SW 1271 (cell line): ENCODE measurements around the gene LRRC41.
"Not testable (repeated sequence)": the region's sequence is repeated elsewhere in the genome, so short reads cannot be mapped to it uniquely, and the experiment has no call there.

Experiments
- DNase-seq, 2 experiments: peaks; one replicate each; lab custom pipeline; 2025; lab: John Stamatoyannopoulos, UW

The LRRC41 gene

DNA sequence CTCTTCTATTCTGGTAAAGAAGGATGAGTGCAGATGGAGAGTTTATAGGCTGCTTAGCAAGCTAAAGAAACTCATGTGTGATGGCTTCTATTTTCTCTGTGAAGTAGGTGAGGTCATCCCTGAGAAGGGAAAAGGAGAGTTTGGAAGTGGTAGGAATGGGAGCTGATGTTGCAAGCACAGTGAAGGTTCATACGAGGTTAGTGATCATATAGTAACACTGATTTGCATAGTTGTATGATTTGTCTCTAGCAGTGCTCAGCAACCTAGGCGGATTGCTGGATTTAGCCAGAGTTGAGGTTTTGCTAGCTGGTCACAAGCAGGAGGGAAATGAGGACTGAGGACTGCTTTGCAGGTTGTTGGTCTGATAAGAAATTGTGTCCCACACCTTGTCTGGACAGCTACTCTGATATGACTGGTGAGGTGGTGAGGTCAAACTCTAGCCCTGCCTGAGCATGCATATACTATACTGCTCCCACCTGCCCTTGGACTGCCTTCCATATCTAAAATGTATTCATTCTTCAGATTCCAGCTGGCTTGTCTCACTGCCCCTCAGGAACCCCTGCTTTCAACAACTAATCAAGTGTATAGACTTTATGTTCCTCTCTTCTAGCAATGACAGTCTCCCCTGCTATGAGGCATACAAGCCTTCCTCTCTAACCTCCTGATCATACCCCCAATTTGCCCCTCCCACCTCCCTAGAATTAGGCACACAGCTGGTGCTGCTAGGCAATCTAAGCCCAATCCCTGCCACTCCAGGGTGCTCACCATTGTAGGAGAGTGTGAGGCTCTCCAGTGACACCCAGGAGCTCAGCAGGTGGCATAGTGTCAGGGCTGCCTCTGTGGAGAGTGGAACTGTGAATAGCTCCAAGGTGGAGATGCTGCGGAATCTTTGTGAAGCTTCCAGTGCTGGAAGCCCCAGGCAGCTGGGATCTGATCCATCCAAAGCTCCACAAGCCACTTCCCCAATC, 18.5 kb downstream of the LRRC41 start:
- DNase-seq = no peak

DNA sequence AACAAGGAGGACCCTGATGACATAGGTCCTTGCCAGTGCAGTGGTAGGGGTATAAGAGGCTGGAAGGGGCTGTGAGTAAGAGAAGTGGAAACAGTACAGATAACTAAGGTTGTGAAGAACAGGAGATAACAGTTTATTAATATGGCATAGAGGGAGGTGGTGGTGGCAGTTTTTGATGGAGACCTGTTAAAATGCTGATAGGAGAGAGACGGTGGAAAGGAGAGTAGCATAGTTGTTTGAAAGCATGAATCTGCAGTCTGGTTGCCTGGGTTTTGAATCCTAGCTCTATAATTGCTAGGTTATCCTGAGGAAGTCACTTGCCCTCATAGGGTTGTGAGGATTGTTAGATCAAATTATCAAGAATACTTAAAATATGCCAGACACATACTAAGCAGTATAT, 19.4 kb downstream of the LRRC41 start:
- no peak for DNase-seq

DNA sequence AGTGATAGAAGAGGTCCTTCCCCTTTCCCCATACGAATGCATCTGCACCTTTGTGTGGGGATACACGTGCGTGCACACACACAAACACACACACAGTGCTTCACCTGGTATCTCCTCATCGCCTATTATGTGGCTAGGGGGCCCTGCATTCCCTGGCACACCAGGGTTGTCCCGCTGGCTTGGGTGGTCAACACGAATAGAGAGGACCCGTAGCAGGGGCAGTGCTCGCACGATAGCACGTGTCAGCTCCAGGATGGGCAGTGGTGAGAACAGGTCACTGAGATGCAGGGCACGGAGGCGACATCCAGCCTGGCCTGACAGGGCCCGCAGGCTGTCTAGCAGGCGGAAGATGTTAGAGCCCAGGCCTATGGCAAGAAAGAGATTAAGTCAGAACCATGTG, 22.4 kb downstream of the LRRC41 start:
- DNase-seq = no peak

- no peak for DNase-seq
Observed at GRCh38 chr1:46280092-46280491, 23.3 kb downstream of the LRRC41 start.

DNA sequence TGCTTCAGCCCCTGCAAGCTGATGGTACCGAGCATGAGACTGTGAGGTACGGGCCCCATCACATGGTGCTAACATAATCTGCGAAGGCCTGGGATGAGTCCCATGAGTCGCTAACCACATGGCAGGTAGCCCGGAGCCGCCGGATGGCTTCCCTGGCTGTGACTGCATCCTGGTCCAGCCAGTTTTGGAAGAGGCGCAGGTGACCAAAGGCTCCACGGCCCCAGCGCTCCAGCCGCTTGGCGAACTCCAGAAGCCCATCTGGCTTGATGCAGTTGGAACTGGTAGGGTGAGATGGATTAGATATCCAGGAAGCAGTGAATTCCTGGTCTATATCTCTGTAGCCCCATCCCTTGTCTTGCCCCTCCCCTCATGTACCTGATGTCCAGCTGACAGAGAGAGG, 24.6 kb downstream of the LRRC41 start:
- DNase-seq = no peak

DNA sequence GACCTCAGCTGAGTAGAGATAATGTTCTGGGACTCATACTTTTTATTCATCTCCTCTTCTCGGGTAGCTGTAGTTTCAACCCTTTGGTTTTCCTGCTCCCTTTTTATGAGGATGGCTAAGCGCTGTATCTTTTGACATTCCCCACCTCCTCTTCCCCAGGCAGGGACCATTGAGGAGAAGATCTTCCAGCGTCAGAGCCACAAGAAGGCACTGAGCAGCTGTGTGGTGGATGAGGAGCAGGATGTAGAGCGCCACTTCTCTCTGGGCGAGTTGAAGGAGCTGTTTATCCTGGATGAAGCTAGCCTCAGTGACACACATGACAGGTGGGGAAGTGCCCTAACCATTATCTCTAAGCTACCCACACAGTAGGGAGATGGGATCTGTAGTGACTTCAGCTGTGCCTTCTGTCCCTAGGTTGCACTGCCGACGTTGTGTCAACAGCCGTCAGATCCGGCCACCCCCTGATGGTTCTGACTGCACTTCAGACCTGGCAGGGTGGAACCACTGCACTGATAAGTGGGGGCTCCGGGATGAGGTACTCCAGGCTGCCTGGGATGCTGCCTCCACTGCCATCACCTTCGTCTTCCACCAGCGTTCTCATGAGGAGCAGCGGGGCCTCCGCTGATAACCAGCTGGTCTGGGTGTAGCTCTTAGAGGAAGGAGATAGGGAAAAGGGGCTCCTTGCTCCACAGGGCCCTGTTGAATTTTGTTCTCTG, 25.6 kb downstream of the LRRC41 start:
- no peak for DNase-seq

- no peak for DNase-seq
Observed at GRCh38 chr1:46275030-46275337, 28.4 kb downstream of the LRRC41 start.

DNA sequence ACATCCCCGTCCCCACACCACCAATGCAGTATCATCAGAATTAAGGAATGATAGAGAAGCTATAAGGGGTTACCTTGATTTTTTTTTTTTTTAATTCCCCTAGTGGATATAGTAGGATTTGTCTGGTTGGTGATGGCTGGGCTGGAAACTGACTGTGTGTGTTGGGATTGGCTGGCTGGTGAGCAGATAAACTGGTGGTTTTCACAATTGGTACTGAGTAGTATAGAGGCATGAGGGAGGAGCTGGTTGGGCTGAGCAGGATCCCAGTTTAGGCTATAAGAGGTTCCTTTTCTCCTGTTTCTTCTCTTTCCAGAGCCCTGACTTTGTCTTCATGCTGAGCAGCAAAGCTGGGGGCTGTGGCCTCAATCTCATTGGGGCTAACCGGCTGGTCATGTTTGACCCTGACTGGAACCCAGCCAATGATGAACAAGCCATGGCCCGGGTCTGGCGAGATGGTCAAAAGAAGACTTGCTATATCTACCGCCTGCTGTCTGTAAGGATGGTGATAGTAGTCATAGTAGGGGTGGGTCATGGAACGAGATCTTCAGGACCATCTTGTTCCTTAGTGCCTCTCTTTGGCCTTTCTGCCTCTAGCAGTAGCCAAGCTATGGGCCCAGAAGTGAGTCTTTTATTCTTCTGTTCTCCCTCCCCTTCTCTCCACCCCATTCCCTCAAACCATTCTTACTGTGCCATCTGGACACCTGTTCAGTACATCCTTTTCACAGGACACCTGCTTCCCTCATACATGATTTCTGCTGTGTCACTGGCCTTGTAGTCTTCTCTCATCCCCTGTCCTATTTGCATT, 29.0 kb downstream of the LRRC41 start:
- DNase-seq = no peak

GRCh38 chr1:46268578-46268977, 34.8 kb downstream of the LRRC41 start:
- DNase-seq = no peak

- no peak for DNase-seq
Observed at GRCh38 chr1:46263146-46263545, 40.3 kb downstream of the LRRC41 start.

DNA sequence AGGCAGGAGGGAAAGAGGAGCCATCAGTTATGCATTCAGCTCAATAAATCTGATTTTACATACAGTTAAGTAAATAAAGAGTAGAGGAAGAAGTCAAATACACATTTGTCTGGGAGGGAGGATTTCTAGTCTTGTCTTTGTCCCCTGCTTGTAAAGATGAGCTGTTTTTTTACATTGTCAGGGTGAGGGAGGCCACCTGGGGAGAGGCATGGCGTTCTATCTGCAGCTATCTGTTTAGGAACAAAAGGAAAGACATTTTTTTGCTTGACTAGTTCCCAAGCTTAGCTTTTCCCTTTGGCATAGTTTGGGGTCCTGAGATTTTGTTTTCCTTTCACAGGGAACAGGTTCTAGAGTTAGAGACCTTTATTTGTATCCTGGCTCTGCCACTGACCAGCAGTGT, 40.9 kb downstream of the LRRC41 start:
- DNase-seq = no peak

- no peak for DNase-seq
Observed at GRCh38 chr1:46256523-46256922, 46.9 kb downstream of the LRRC41 start.

DNA sequence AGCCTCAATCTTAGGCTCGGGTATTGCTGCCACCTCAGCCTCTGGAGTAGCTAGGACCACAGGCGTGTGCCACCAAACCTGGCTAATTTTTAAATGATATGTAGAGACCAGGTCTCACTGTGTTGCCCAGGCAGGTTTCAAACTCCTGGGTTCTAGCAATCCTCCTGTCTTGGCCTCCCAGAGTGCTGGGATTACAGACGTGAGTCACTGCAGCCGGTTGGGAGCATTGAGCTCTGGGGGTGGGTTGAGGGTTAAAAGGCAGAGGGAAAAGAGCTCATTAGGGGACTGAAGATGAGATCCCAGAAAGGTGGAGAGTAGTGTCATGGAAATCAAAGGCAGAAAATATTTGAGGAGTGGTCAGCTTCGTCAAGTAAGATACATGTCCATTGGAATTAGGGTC, 48.7 kb downstream of the LRRC41 start:
- no peak for DNase-seq

DNA sequence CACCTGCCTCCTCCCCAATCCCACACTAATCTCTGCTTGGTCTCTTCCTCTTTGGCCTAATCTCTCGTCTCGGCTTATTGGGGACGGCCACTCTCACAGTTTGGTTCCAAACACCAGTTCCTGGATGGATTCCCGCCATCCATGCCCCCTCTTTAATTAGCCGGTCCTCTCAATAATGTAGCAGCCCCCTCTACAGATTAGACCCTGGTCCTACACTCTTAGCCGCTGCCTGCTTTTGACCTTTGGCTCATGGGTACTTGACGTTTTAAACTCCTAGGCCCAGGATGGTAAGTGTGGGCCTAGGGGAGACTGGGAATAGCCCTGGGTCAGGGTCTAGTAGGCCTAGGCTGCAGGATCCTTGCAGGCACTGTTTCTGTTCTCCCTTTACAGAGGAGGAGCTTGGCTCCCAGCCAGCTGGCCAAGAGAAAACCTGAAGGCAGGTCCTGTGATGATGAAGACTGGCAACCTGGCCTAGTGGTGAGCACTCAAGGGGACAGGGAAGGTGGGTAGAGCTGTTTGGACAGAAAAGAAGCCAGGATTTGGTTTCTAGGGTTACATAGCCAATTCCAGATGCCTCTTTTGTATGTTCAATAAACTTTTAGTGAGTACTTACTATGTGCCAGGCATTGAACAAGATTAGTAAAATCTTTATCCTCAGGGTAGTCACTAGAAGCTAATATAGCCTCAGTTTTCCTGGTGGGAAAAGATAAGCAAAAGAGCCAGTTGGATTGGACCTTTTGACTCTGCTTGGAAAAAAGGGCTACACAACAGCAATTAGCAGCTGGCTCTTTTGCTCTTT, 55.1 kb downstream of the LRRC41 start:
- peak in 1 of 2 experiments; percentile 23 for DNase-seq

DNA sequence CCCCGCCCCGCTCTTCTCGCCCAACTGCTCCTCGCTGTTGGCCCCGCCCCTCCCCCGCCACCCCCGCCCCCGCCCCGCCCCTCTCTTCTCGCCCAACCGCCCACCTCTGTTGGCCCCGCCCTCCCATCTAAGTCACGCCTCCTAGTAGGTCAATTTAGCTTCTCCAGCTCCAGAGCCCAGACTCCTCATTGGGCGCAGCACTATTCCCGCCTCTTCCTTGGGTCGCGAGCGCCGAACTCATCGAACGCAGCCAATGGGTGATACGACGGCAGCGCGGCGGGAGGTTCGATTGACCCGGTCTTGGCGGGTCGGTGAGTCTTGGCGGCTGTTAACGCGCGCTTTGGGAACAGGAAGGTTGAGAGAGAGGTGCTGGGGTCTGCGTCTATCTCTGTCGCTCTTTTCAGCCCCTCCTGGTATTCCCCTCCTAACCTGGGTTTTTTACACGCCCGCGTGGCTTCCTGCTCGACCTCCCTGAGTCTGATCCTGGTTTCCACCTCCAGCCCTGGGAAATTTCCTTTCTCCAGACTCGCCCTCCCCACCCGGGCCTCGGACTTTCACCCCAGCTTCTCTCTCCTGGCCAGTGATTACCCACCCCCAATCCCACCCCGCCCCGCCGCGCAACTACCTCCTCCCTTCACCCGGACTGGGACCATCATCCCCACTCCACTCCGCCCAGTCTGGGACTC, 55.8 kb downstream of the LRRC41 start, which contains the start of gene RAD54L:
RAD54L (plus strand) TSS at position 328 of the 686 bp plus-strand sequence. CDS start 643 bp downstream, outside the sequence.
- DNase-seq = peak; percentile 87 to 95

DNA sequence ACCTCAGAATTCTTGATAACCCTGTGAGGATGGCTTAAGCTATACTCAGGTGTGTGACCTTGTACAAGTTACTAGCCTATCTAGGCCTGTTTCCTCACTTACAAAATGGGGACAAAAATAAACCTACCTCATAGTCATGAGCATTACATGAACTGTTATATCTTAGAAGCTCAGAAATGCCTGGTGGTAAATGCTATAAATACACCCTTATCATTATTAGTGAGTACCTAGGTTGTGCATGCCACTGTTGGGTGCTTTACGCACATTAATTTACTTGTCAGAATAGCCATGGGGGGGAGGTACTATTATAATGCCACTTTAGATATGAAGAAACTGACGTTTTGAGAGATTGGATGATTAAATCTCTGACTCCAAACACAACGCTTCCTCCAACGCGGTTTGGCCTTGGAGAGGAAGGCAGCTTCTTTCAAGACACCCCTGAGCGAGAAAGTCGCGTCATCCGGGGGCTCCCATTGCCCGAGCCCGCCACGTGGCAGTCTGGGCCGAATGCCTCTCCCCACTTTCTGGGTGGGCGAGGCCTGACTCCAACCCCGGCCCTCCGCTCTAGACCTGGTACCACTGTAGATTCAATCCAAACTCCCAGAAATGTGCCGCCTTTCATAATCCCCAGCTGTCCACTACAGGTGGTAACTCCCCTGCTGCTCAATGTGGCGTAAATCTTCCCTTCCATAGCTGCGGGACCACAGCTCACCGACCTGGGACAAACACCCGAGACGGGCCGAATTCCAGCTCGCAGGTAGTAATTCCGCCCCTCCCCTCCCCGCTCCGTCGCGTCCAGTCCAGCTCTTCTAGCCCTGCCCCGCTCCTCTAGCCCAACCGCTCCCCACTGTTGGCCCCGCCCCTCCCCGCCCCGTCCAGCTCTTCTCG, 56.6 kb downstream of the LRRC41 start:
- peak; percentile 19 to 68 for DNase-seq

DNA sequence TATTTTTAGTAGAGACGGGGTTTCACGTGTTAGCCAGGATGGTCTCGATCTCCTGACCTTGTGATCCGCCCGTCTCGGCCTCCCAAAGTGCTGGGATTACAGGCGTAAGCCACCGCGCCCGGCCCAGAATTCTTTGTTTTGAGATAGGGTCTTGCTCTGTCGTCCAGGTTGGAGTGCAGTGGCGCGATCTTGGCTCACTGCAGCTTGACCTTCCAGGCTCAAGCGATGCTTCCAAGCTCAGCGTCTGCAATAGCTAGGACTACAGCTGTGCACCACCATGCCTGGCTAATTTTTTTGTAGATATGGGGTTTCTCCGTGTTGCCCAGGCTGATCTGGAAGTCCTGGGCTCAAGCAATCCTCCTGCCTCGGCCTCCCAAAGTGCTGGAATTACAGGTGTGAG, 57.3 kb downstream of the LRRC41 start:
- not testable (repeated sequence) for DNase-seq

DNA sequence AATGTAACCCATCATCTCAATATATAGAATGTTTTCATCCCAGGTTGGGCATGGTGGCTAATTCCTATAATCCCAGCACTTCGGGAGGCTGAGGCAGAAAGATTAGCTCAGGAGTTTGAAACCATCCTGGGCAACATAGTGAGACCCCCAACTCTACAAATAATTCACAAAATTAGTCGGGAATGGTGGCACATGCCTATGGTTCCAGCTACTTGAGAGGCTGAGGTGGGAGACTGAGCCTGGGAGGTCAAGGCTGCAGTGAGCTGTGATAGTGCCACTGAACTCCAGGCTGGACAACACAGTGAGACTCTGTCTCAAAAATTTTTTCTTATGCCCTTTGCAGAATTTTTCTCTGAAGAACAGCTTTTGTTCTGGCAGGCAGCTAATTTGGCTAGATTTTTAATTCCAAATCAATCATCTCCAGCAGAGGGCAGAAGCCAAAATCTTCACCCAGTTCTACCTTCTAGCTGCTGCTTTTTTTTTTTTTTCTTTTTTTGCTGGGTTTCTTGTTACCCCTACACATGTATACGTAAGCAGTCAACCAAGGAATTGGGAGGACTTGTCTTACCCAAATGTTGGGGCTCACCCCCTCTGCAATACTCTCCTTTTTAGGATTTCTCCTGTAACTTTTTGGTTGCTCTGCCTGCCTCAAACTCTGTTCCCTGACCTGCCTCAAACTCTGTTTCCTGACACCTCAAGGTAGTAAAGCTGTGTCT, 58.6 kb downstream of the LRRC41 start:
- DNase-seq = peak in 1 of 2 experiments; percentile 38

GRCh38 chr1:46243831-46244230, 59.6 kb downstream of the LRRC41 start:
- not testable (repeated sequence) for DNase-seq
